HepG2 (cell line): ENCODE measurements around the gene TBX21. TPM values are rescaled to one million over a fixed set of nuclear protein-coding genes. Genes with fewer than 3 reads are reported as not detected.

ENCODE experiments used
- DNMT3B ChIP-seq: conservative IDR thresholded peaks from 2 replicates; pipeline ENCODE4 v1.6.1; 2016; ENCODE audit warnings: missing biosample characterization, control low read depth
- ELK4 ChIP-seq: sonication (generic); formaldehyde crosslinking; IDR thresholded peaks from 2 replicates; pipeline ENCODE4 v1.9.0; 2021; ENCODE audit warnings: missing genetic modification reagents, borderline replicate concordance
- FOXK2 ChIP-seq: fragments of 450-650 bp; IDR thresholded peaks from 2 replicates; pipeline ENCODE4 v1.6.1; 2016
- FOXP4 ChIP-seq: sonication (generic); formaldehyde crosslinking; IDR thresholded peaks from 2 replicates; pipeline ENCODE4 v1.4.0; 2020; ENCODE audit warnings: missing genetic modification reagents
- GLMP ChIP-seq: sonication (generic); formaldehyde crosslinking; IDR thresholded peaks from 2 replicates; pipeline ENCODE4 v1.9.0; 2021; ENCODE audit warnings: missing genetic modification reagents, mild to moderate bottlenecking, borderline replicate concordance
- GMEB2 ChIP-seq: IDR thresholded peaks from 2 replicates; pipeline ENCODE4 v1.6.1; 2016; ENCODE audit warnings: missing biosample characterization, missing genetic modification reagents, low read depth
- JDP2 ChIP-seq: sonication (generic); formaldehyde crosslinking; IDR thresholded peaks from 2 replicates; pipeline ENCODE4 v1.8.1; 2022; ENCODE audit warnings: missing genetic modification reagents, borderline replicate concordance
- MTA1 ChIP-seq: sonication (generic); formaldehyde crosslinking; IDR thresholded peaks from 2 replicates; pipeline ENCODE4 v1.4.0; 2020; ENCODE audit warnings: missing genetic modification reagents, mild to moderate bottlenecking, borderline replicate concordance
- MXD4 ChIP-seq: IDR thresholded peaks from 2 replicates; pipeline ENCODE4 v1.6.1; 2016; ENCODE audit warnings: mild to moderate bottlenecking, missing biosample characterization, missing genetic modification reagents
- NR2F6 ChIP-seq, 2 experiments: IDR thresholded peaks; 2 replicates each; pipeline ENCODE4 v1.6.1; 2016; ENCODE audit warnings: antibody characterized with exemption in 1 of 2, mild to moderate bottlenecking in 1 of 2
- RFX5 ChIP-seq: IDR thresholded peaks from 2 replicates; pipeline ENCODE4 v1.6.1; 2011; ENCODE audit warnings: low read depth, low read length, improper control_type of control experiment
- SALL1 ChIP-seq: sonication (generic); formaldehyde crosslinking; IDR thresholded peaks from 2 replicates; pipeline ENCODE4 v1.8.0; 2022; ENCODE audit warnings: mild to moderate bottlenecking, missing genetic modification reagents
- SNAPC2 ChIP-seq: sonication (generic); formaldehyde crosslinking; IDR thresholded peaks from 2 replicates; pipeline ENCODE4 v1.8.1; 2022; ENCODE audit warnings: mild to moderate bottlenecking, missing genetic modification reagents
- TAF1 ChIP-seq: sonication (generic); formaldehyde crosslinking; IDR thresholded peaks from 2 replicates; pipeline ENCODE4 v1.4.0; 2020; ENCODE audit warnings: missing genetic modification reagents
- ZFP36L2 ChIP-seq: sonication (generic); formaldehyde crosslinking; IDR thresholded peaks from 2 replicates; pipeline ENCODE4 v1.4.0; 2020; ENCODE audit warnings: missing genetic modification reagents
- ZNF275 ChIP-seq: sonication (generic); formaldehyde crosslinking; IDR thresholded peaks from 2 replicates; pipeline ENCODE4 v1.8.0; 2022; ENCODE audit warnings: missing genetic modification reagents, mild to moderate bottlenecking, inconsistent platforms, borderline replicate concordance
- ZNF292 ChIP-seq: sonication (generic); formaldehyde crosslinking; IDR thresholded peaks from 2 replicates; pipeline ENCODE4 v1.8.1; 2022; ENCODE audit warnings: mild to moderate bottlenecking, low read depth, missing genetic modification reagents, borderline replicate concordance
- ZNF362 ChIP-seq: sonication (generic); formaldehyde crosslinking; IDR thresholded peaks from 2 replicates; pipeline ENCODE4 v1.4.0; 2020; ENCODE audit warnings: missing genetic modification reagents, mild to moderate bottlenecking, borderline replicate concordance
- ZNF512B ChIP-seq: sonication (generic); formaldehyde crosslinking; IDR thresholded peaks from 2 replicates; pipeline ENCODE4 v1.5.1; 2020; ENCODE audit warnings: missing genetic modification reagents, mild to moderate bottlenecking, borderline replicate concordance
- polyA plus RNA-seq, 8 experiments: library from polyadenylated mRNA; depleted of rRNA in 3 of 8; stranded (reverse) in 7 of 8; unstranded in 1 of 8; fragments of >200 nt; fragmentation: Illumina TruSeq in 4 of 8; extraction: Trizol in 4 of 8; gene quantifications; 2 replicates each; pipeline versions ENCODE4 v1.2.1 to v1.2.3, GENCODE V29; 2011 to 2016; ENCODE audit warnings: low read depth in 4 of 8, missing spikeins in 1 of 8, mixed read lengths in 1 of 8; ENCODE audit not compliant: insufficient read depth in 1 of 8
- total RNA-seq, 5 experiments: library from RNA; depleted of rRNA; stranded (reverse); fragments of >200 nt; fragmentation: Illumina TruSeq; extraction: Trizol; gene quantifications; 2 replicates each; pipeline ENCODE4 v1.2.3, GENCODE V29; 2016; ENCODE audit warnings: low read depth in 1 of 5

The TBX21 gene
- total and polyA plus RNA-seq, 2 of the 13 experiments (the other 11 are each of a cell fraction or from before 2014, with no cell fraction given) = not detected

GRCh38 chr17:47687748-47688147 lies 45.3 kb upstream of the TBX21 start (continued):
- no peak for TF ChIP-seq JDP2 (CRISPR knock-in tag)
- no peak for TF ChIP-seq MXD4
- TF ChIP-seq GLMP (CRISPR knock-in tag) = no peak
- TF ChIP-seq ZNF362 (CRISPR knock-in tag) = no peak
- TF ChIP-seq ZFP36L2 (CRISPR knock-in tag) = no peak
- no peak for TF ChIP-seq ZNF512B
- no peak for TF ChIP-seq NR2F6 (IDR thresholded peaks at IDR 0.05)
- TF ChIP-seq NR2F6 (CRISPR knock-in tag; IDR thresholded peaks at IDR 0.05) = no peak
- no peak for TF ChIP-seq ELK4 (CRISPR knock-in tag)
- TF ChIP-seq FOXK2 = no peak
- no peak for TF ChIP-seq GMEB2 (CRISPR knock-in tag)
- TF ChIP-seq RFX5 = no peak
- TF ChIP-seq DNMT3B (CRISPR knock-in tag) = no peak
- no peak for TF ChIP-seq ZNF292 (CRISPR knock-in tag)
- no peak for TF ChIP-seq MTA1 (CRISPR knock-in tag)
- no peak for TF ChIP-seq TAF1 (CRISPR knock-in tag)
- peak; percentile 20; the same call in 1 of the 2 replicates for TF ChIP-seq SALL1
- no peak for TF ChIP-seq SNAPC2
- TF ChIP-seq ZNF275 (CRISPR knock-in tag) = no peak
- TF ChIP-seq FOXP4 (CRISPR knock-in tag) = no peak
